ENCODE data around the gene WFIKKN1.

WFIKKN1 gene

GRCh38 chr16:676565-676902 is 45.7 kb downstream of the WFIKKN1 start:
- no peak overlapping the region for H3K4me2 ChIP-seq (ENCODE audit: low read length)
- TF ChIP-seq EZH2phosphoT487 (IDR thresholded peaks at IDR 0.05; ENCODE audit: borderline replicate concordance, low read length) (no peak), CTCF (IDR thresholded peaks at IDR 0.05; ENCODE audit: low read depth, low read length, poor library complexity, severe bottlenecking) (no peak)

GRCh38 chr16:676913-677312 is 46.1 kb downstream of the WFIKKN1 start:
- no peaks in the 10 kb centered on the region; the same call in 1 of the 2 replicates for H3F3A ChIP-seq (ENCODE audit: control insufficient read depth, insufficient read depth)
- no peak overlapping the region for H3K27ac ChIP-seq (ENCODE audit: low read depth, low read length)
- H3K9me3 ChIP-seq (ENCODE audit: control insufficient read depth, insufficient read depth, low read length): no peaks in the 10 kb centered on the region
- H3K36me3 ChIP-seq (ENCODE audit: control insufficient read depth, low read length): peaks cover 38% of the 10 kb centered on the region
- H3K9me2 ChIP-seq (replicated peaks; ENCODE audit: control insufficient read depth, low read length): no peaks in the 10 kb centered on the region
- H3K4me3 ChIP-seq (ENCODE audit: low read length): no peak overlapping the region
- peaks cover 29% of the 10 kb centered on the region for H3K4me1 ChIP-seq (ENCODE audit: control insufficient read depth, low read length)
- peaks cover 16% of the 10 kb centered on the region for H3K79me2 ChIP-seq (ENCODE audit: control insufficient read depth, low read length)
- H4K20me1 ChIP-seq (ENCODE audit: control insufficient read depth, insufficient read depth, low read depth, low read length): peaks cover 16% of the 10 kb centered on the region; the same call in 1 of the 2 replicates
- no peak overlapping the region for H3K4me2 ChIP-seq (ENCODE audit: low read length)
- TF ChIP-seq CTCF (IDR thresholded peaks at IDR 0.05; ENCODE audit: low read depth, low read length, poor library complexity, severe bottlenecking) (no peak), EZH2phosphoT487 (IDR thresholded peaks at IDR 0.05; ENCODE audit: borderline replicate concordance, low read length) (no peak)
- peaks cover 3% of the 10 kb centered on the region; the same call in 1 of the 2 replicates for H3K27me3 ChIP-seq (ENCODE audit: control insufficient read depth, low read length)

More at GRCh38 chr16:676565-676902, 45.7 kb downstream of the WFIKKN1 start:
- peaks cover 25% of the 10 kb centered on the region for H3K4me1 ChIP-seq (ENCODE audit: control insufficient read depth, low read length)
- peaks cover 36% of the 10 kb centered on the region for H3K36me3 ChIP-seq (ENCODE audit: control insufficient read depth, low read length)
- H3F3A ChIP-seq (ENCODE audit: control insufficient read depth, insufficient read depth): no peaks in the 10 kb centered on the region; the same call in 1 of the 2 replicates
- H3K9me3 ChIP-seq (ENCODE audit: control insufficient read depth, insufficient read depth, low read length): no peaks in the 10 kb centered on the region
- H3K4me3 ChIP-seq (ENCODE audit: low read length): no peak overlapping the region
- no peak overlapping the region for H3K27ac ChIP-seq (ENCODE audit: low read depth, low read length)
- no peaks in the 10 kb centered on the region for H3K9me2 ChIP-seq (replicated peaks; ENCODE audit: control insufficient read depth, low read length)
- H3K27me3 ChIP-seq (ENCODE audit: control insufficient read depth, low read length): peaks cover 3% of the 10 kb centered on the region; the same call in 1 of the 2 replicates
- H4K20me1 ChIP-seq (ENCODE audit: control insufficient read depth, insufficient read depth, low read depth, low read length): peaks cover 14% of the 10 kb centered on the region; the same call in 1 of the 2 replicates
- H3K79me2 ChIP-seq (ENCODE audit: control insufficient read depth, low read length): peaks cover 12% of the 10 kb centered on the region

- Histone ChIP-seq H4K20me1 (ENCODE audit: control insufficient read depth, insufficient read depth, low read depth, low read length) (peaks cover 17% of the 10 kb centered on the region; the same call in 1 of the 2 replicates), H3K4me2 (ENCODE audit: low read length) (no peak overlapping the region), H3K4me3 (ENCODE audit: low read length) (no peak overlapping the region), H3F3A (ENCODE audit: control insufficient read depth, insufficient read depth) (no peaks in the 10 kb centered on the region; the same call in 1 of the 2 replicates), H3K4me1 (ENCODE audit: control insufficient read depth, low read length) (peaks cover 35% of the 10 kb centered on the region), H3K9me3 (ENCODE audit: control insufficient read depth, insufficient read depth, low read length) (no peaks in the 10 kb centered on the region), H3K79me2 (ENCODE audit: control insufficient read depth, low read length) (peaks cover 22% of the 10 kb centered on the region), H3K27me3 (ENCODE audit: control insufficient read depth, low read length) (peaks cover 3% of the 10 kb centered on the region; the same call in 1 of the 2 replicates), H3K36me3 (ENCODE audit: control insufficient read depth, low read length) (peaks cover 38% of the 10 kb centered on the region), H3K27ac (ENCODE audit: low read depth, low read length) (no peak overlapping the region), H3K9me2 (replicated peaks; ENCODE audit: control insufficient read depth, low read length) (no peaks in the 10 kb centered on the region)
- TF ChIP-seq CTCF (IDR thresholded peaks at IDR 0.05; ENCODE audit: low read depth, low read length, poor library complexity, severe bottlenecking) (no peak), EZH2phosphoT487 (IDR thresholded peaks at IDR 0.05; ENCODE audit: borderline replicate concordance, low read length) (no peak)
These were observed 46.8 kb downstream of the WFIKKN1 start for GRCh38 chr16:677316-678190.
